NB4 (cell line): ENCODE data around the gene TMEM198.

Experiments used
- POLR2A ChIP-seq: IDR thresholded peaks from 2 replicates; pipeline ENCODE4 v1.6.1; 2011; ENCODE audit warnings: mild to moderate bottlenecking; ENCODE audit not compliant: insufficient read length; ENCODE audit errors: extremely low read depth
- TF ChIP-seq, protein P1 (sequence below): IDR thresholded peaks from one replicate; pipeline ENCODE4 v1.5.1; 2012; ENCODE audit warnings: low read depth, low read length

DNA sequence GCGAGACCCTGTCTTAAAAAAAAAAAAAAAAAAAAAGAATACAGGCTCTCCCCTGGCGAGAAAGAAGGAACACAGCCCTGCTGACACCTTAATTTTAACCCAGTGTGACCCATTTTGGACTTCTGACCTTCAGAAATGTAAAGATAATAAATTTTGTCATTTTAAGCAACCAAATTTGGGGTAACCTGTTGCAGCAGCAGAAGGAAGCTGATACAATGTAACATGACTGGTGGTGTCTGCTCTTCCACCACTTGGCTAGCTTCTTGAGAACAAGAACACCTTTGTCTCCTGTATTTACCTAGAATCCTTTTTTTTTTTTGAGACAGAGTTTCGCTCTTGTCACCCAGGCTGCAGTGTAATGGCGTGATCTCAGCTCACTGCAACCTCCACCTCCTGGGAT, 47.3 kb downstream of the TMEM198 start:
- TF ChIP-seq, protein P1, sequence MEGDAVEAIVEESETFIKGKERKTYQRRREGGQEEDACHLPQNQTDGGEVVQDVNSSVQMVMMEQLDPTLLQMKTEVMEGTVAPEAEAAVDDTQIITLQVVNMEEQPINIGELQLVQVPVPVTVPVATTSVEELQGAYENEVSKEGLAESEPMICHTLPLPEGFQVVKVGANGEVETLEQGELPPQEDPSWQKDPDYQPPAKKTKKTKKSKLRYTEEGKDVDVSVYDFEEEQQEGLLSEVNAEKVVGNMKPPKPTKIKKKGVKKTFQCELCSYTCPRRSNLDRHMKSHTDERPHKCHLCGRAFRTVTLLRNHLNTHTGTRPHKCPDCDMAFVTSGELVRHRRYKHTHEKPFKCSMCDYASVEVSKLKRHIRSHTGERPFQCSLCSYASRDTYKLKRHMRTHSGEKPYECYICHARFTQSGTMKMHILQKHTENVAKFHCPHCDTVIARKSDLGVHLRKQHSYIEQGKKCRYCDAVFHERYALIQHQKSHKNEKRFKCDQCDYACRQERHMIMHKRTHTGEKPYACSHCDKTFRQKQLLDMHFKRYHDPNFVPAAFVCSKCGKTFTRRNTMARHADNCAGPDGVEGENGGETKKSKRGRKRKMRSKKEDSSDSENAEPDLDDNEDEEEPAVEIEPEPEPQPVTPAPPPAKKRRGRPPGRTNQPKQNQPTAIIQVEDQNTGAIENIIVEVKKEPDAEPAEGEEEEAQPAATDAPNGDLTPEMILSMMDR = no peak
- no peak for TF ChIP-seq POLR2A
